NK-92 treated with Interleukin-12 subunit alpha and Interleukin-12 subunit beta, amount 100 ng/mL, for 24 hours (cell line): Measurements from ENCODE around the gene IFT74.
"Not testable (repeated sequence)": the region's sequence is repeated elsewhere in the genome, so short reads cannot be mapped to it uniquely, and the experiment has no call there.

ENCODE experiments used
- DNase-seq: peaks from one replicate; lab custom pipeline; 2025; lab: John Stamatoyannopoulos, UW

The IFT74 gene

DNA sequence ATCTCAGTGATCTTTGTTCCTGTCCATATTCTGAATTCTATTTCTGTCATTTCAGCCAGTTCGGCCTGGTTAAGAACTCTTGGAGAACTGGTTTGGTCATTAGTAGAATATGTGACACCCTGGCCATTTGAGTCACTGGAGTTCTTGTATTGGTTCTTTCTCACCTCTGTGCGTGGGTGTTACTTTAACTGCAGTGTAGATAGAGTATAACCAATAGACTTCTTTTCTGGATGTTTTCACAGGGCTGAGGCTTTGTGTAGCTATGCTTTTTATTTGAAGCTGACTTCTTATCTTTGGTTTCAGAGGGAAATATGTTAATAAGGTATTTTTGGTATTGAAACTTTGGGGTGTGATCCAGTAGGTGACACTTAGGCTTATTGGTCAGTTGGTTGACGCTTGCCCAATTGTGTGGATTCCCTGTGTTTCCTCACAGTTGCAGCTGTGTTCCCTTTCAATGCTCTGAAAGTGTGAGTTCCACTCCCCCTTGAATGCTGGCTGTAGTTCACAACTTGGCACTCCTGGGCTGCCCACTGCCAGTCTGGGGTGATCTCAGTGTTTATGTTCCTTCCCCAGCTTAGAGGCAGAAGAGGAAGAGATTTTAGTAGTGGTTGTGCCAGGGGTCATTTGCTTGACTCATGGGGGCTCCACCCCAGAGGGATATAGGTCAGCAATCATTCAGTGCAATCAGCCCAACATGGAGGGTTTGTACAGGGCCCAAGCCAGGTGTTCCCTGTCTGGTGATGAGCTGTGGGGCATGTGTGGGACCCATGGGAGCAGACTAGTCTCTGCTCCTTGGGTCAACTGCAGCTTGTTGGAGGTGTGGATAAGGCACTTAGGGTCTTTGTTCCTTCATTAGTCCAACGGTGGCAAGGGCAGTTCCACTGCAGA lies 117.9 kb downstream of the IFT74 start:
- no peak for DNase-seq

- DNase-seq = no peak
Measured at GRCh38 chr9:27078685-27079084, 122.5 kb downstream of the IFT74 start.

DNA sequence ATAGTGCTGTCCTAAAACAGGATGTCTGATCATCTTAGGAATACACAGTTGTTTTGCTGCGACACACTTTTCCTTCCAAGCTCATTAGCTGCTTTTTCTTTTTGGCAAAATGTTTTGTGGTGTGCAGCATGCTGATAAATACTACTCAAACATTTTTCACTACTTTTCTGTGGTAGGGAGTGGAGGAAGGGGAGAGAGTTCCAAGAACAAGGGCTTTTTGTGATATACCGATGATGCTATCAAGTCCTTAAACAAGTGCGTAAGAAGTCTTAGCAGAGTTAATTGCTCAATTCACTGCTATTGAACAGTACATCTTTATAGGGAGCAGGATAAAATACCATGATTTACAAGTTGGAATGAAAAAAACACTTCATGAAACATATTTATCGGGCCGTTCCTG lies 129.2 kb downstream of the IFT74 start:
- no peak for DNase-seq

GRCh38 chr9:27086818-27087680 lies 130.8 kb downstream of the IFT74 start:
- no peak for DNase-seq

GRCh38 chr9:27088981-27089380 lies 132.8 kb downstream of the IFT74 start:
- no peak for DNase-seq

- no peak for DNase-seq
Measured at GRCh38 chr9:27089706-27090105, 133.5 kb downstream of the IFT74 start.

- no peak for DNase-seq
Measured at GRCh38 chr9:27090231-27090630, 134.0 kb downstream of the IFT74 start.

- no peak for DNase-seq
Measured at GRCh38 chr9:27090711-27091110, 134.5 kb downstream of the IFT74 start.

GRCh38 chr9:27092496-27092895 lies 136.3 kb downstream of the IFT74 start:
- DNase-seq = not testable (repeated sequence)

- DNase-seq = not testable (repeated sequence)
Measured at GRCh38 chr9:27093384-27094067, 137.3 kb downstream of the IFT74 start.

DNA sequence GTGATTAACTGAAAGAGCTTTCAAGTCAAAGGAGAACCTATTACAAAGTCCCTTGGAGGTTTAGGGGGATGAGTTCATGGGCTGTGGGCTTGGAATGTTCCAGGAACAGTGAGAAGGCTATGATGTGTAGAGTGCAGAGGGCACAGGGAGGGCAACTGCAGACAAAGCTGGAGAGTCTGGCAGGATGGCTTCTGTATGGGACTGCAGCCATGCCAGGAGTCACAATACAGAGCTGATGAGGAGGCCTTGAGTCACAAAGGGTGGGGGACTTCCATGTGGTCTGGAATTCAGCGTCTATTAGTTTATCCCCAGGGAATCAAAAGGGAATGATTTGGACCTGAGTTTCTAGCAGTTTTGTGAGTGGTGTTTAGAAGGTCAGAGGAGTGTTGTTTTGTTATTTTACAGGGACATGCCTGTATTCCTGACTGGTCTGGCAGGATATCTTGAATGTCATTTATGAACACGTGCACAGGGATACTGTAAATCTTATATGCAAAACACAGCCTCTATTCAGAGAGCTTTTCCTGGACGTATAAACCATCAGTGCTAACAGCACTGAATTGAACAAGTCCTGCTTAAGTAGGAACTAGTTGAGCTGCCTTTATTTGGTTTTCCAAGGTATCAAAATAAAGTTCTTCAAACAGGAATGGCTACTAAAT lies 138.6 kb downstream of the IFT74 start:
- no peak for DNase-seq

DNA sequence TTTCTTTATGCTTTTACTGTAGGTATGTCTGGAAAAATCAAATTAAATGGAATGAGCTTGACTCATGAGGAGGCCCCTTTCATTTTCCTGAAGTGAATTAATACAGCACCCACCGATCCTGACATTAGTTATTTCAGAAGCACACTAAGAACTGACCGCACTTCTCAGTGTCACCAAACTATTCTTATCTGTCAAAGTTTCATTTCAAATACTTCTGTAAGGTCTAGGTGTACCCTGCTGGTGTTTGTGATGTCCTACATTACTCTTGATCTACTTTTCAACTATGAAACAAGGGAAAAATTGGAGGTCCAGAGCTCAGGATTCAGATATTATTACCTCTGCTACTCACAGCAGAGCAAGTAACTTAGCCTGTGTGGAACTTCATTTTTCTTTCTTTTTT lies 151.0 kb downstream of the IFT74 start:
- no peak for DNase-seq

DNA sequence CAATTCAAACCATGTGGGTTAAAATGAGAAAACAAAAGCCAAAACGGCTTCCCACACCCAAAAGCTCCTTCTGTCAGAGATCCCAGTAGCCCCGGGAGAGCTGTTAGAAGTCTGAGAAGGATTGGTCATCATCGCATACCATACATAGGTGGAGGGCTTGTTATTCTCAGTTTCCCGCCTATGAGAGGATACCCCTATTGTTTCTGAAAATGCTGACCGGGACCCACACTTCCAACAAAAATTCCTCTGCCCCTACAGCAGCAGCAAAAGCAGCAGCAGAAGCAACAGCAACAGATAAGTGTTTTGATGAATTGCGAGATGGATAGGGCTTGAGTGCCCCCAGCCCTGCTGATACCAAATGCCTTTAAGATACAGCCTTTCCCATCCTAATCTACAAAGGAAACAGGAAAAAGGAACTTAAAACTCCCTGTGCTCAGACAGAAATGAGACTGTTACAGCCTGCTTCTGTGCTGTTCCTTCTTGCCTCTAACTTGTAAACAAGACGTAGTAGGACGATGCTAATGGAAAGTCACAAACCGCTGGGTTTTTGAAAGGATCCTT lies 152.8 kb downstream of the IFT74 start, which contains the start of gene TEK:
TSS of gene TEK (plus strand) at position 245 of the 561 bp plus-strand sequence. CDS start 366 bp downstream, outside the sequence.
- DNase-seq = no peak

GRCh38 chr9:27109621-27110020 lies 153.4 kb downstream of the IFT74 start:
- DNase-seq = no peak

GRCh38 chr9:27110181-27110580 lies 154.0 kb downstream of the IFT74 start:
- no peak for DNase-seq

- no peak for DNase-seq
Measured at GRCh38 chr9:27112235-27112634, 156.0 kb downstream of the IFT74 start.
